AG08396 (cell line): Measurements from ENCODE around the gene CAMK2G.
"Not testable (repeated sequence)": the region's sequence is repeated elsewhere in the genome, so short reads cannot be mapped to it uniquely, and the experiment has no call there.

Experiments used
- DNase-seq: peaks from one replicate; pipeline ENCODE4 v3.0.0; 2012; ENCODE audit warnings: low spot score, mixed read lengths

CAMK2G gene

DNA sequence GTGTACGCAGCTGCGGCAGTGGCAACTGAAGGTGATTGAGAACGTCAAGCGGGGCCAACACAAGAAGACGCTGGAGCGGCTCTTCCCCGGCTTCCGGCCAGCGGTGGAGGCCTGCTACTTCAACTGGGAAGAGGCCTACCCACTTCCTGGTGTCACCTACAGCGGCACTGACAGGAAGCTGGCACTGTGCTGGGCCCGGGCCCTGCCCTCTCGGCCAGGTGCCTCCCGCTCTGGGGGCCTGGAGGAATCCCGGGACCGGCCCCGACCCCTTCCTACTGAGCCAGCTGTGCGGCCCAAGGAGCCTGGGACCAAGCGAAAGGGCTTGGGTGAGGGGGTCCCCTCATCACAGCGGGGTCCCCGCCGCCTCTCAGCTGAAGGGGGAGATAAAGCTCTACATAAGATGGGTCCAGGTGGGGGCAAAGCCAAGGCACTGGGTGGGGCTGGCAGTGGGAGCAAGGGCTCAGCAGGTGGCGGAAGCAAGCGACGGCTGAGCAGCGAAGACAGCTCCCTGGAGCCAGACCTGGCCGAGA lies 82.4 kb downstream of the CAMK2G start:
- no peak for DNase-seq

DNA sequence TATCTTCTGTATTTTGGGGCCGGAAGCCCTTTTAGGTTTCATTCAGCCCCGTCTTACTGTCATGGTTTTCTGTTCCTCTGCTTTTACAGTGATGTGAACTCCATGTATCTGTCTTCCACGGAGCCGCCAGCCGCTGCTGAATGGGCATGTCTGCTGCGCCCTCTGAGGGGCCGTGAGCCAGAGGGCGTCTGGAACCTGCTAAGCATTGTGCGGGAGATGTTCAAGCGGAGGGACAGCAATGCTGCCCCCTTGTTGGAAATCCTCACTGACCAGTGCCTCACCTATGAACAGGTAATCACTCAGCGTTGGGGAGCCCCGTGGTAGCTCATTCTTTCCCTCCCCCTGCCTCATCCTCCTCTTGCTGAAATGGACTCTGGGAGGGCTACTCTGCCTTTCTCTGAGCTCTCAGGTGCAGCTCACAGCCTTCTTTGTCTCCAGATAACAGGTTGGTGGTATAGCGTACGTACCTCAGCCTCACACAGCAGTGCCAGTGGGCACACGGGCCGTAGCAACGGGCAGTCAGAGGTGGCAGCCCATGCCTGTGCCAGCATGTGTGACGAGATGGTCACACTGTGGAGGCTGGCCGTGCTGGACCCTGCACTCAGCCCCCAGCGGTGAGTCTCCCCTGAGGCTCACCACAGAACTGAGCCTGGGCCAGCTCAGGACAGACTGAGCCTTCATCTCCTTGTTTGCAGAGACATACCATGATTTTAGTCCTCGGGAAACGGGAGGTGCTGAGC lies 83.3 kb downstream of the CAMK2G start:
- no peak for DNase-seq

DNA sequence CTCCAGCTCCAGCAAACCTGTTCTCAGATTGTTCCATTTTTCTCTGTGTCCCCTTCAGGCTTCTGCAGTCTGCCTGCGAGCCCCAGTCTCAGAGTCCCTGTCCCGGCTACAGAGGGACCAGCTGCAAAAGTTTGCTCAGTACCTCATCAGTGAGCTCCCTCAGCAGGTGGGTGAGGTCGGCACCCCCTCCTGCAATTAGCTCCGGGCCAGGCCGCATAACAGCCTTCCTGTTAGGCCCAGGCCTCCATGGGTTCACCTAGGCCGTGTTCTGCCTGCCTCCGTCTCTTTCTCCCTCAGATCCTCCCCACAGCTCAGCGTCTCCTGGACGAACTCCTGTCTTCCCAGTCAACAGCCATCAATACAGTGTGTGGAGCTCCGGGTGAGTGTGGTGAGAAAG lies 84.7 kb downstream of the CAMK2G start:
- DNase-seq = no peak

DNA sequence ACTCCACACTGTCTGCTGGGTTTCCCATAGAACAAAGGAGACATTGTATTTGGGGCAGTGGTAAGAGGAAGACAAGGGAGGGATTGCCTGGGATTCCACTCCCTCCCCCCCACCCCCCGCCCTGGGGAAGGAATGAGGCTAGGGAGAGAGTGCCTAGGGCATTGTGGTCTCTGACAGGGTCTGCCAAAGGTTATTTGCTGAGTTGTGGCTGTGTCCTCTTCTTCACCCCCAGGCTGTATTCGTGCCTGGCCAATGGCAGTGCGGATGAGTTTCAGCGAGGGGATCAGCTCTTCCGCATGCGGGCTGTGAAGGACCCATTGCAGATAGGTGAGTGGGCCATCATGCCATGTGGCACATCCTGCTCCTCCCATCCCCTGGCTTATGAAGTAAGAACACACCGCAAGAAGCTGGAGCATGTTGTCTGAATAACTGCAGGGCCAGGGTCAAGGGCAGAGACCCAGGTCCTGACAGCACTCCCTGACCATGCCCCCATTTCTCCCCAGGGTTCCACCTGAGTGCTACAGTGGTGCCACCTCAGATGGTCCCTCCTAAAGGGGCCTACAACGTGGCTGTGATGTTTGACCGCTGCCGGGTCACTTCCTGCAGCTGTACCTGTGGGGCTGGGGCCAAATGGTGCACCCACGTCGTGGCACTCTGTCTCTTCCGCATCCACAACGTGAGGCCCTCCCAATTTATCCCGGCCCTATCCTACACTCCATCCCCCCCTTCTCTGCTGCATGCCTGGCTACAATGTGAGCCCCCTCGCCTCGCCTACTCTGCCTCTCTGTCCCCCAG lies 85.3 kb downstream of the CAMK2G start:
- DNase-seq = no peak

DNA sequence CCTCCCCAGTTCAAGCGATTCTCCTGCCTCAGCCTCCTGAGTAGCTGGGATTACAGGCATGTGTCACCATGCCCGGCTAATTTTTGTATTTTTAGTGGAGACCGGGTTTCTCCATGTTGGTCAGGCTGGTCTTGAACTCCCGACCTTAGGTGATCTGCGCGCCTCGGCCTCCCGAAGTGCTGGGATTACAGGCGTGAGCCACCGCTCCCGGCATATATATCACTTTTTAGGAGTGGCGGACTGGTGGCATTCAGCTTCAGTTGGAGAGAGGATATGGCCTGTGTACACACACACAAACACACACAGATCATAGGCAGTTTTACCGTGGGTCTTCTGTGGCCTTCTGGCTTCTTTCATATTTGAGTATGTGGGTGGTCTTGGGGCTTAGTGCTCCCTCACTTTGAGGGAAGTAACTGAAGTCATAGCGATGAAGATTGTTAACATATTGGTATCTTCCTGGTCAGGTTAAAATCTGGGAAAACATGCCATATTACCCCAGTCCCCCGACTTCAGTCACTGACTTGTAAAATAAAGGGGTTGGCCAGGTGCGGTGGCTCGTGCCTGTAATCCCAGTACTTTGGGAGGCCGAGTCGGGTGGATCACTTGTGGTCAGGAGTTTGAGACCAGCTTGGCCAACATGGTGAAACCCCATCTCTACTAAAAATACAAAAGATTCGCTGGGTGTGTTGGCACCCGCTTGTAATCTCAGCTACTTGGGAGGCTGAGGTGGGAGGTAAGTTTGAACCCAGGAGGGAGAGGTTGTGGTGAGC lies 87.1 kb downstream of the CAMK2G start:
- DNase-seq = not testable (repeated sequence)

DNA sequence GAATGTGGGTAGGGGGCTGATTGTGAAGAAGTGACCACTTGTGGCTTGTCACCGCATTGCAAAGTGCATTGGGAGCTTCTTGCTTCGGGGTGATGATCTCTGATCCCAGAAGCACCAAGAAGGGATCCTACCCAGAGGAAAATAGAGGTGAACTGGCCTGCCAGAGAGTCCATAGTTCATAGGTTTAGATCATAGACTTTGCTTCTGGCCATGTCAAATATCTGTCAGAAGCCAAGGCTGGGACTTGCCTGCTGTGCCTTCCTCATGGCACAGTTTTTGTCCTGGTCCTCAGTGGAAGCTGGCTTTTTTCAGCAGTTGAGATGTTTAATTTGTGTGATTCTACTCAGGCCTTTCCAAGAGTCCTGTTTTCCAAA lies 87.9 kb downstream of the CAMK2G start:
- DNase-seq = no peak

DNA sequence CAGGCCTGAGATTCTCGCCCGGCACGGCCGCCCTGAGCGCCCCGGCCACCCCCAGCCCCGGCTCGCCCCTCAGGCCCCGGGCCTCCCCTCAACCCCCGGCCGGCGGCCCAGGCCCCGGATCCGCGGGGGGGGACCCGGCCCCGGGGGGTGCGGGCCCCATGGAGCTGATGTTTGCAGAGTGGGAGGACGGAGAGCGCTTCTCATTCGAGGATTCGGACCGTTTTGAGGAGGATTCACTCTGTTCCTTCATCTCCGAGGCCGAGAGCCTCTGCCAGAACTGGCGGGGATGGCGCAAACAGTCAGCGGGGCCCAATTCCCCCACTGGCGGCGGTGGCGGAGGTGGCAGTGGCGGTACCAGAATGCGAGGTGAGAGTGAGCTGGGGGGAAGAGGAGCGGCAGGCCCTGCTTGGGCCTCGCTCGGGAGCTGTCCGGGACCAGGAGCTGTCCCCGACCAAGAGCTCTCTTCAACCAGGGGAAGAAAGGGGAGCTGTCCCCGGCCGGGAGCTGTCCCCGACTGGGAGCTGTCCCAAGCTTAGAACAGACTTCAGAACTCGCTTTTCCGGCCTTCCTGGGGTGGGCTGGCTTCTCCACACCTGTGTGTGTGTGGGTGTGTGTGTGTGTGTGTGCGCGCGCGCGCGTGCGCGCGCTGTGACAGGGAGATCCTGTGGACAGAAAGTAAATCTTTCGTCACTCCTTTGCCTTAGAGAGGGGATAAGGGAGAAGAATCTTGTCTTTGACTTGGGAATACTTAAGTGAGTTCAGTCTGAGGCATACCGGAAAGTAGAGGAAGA lies 88.4 kb downstream of the CAMK2G start:
- DNase-seq = peak; percentile 72

DNA sequence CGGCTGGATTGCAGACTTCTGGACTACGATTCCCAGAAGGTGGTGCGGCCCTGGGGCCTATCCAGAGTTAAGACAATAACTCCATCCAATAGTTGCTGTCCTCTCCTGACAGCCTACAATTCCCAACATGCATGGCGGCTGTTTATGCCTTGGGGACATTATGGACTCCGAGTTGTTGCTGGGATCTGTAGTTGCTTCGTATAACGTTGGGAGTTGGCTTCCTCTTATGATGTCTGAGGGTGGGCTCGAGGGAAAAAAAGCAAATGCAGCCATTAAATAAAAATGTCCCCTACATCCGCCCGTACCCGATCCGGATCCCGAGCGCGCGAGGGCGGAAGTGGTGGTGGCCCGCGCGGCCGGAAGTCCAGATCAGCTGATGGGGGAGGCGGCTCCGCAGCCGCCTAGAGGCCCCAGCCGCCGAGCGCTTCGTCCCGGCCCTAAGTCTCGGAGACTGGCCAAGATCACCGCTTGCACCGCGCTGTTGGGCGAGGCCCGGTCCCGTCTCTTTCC lies 89.1 kb downstream of the CAMK2G start, which contains the start of gene ZSWIM8:
Gene ZSWIM8 (plus strand): TSS at position 396 of the 510 bp plus-strand sequence. CDS start 273 bp downstream, outside the sequence.
- DNase-seq = peak; percentile 94

DNA sequence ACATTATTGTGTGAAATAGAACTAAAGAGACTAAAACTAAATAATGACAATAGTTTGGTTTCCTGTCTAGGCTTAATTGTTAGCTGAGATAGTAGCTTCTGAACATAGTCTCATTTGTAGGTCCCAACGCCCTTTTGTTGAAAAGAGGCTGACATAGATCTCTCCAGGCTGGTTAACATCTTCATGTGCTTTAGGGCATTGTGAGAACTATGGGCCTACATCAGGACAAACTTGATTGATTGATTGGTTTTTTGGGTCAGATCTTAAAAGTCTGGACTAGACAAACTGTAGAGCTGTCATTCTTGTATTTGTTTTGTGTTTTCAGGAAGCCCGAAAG lies 91.6 kb downstream of the CAMK2G start:
- no peak for DNase-seq

DNA sequence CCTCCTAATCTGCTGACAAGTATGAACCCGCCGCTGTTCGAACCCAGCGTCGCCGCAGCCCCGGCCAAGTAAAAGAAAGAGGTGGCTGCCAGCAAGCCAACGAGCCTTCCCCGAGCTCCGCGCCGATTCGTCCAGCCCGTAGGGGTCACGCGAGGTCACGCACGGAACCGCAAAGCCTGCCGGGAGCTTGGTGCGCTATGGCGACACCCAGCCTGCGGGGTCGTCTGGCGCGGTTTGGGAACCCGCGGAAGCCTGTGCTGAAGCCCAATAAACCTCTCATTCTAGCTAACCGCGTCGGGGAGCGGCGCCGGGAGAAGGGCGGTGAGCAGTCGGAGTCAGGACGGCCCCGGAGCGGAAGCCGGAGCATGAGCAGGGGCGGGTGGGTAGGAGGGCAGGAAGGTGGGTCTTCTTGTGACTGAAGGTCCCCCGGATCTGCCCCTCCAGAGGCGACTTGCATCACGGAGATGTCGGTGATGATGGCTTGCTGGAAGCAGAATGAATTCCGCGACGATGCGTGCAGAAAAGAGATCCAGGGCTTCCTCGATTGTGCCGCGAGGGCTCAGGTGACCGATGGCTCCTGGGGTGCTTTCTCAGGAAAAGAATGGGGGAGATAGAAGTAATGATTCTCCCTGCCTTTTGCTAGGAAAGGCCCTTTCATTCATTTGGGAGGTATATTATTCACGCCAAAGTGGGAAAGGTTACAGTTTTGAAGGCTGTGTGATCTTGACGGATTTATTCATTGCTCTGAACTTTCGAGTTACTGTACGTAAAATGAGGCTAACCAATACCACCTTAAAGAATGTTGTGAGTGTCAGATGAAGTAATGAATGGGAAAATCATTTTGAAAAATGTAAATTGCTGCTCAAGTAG lies 92.2 kb downstream of the CAMK2G start, which contains the start of gene CHCHD1:
Gene CHCHD1 (plus strand): TSS at position 170 of the 870 bp plus-strand sequence. CDS start 28 bp downstream, at position 198.
- DNase-seq = peak; percentile 92

DNA sequence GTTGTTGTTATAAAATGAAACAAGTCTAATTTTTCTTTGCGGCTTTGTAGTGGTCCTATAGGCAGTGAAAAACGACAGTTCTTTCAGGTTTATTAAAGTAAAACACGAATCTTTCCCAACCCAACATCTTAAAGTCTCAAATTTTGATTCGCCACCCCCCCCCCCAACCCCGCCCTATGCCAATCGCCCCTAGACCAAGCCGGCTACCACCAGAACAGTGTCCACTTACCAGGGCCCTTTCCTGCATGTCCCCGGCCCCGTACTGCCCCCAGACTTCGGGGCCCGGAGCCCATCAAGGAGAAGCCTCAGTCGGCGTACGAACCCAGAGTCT lies 92.8 kb downstream of the CAMK2G start:
- DNase-seq = no peak

DNA sequence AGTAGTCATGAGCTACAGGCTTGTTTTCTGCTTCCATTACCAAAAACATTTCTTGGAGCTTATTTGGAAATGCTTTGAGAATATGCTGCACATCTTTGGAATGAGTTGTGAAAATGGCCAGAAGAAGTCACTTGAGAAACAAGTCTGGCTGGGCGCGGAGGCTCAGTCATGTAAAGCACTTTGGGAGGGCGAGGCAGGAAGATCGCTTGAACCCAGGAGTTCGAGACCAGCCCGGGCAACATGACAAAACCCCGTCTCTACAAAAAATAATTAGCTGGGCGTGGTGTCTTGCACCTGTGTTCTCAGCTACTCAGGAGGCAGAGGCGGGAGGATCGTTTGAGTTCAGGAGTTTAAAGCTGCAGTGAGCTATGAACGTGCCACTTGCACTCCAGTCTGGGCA lies 93.4 kb downstream of the CAMK2G start:
- DNase-seq = no peak

DNA sequence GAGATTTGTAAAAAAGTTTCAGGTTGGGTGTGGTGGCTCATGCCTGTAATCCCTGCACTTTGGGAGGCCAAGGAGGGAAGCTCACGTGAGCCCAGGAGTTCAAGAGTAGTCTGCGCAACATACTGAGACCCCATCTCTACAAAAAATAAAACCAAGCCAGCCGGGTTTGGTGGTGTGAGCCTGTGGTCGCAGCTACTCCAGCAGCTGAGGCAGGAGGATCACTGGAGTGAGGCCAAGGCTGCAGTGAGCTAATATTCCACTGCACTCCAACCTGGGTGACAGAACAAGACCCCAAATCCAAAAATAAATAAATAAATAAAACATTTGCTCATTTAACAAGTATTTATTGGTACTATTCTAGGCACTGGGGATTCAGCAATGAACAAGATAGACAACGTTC lies 94.1 kb downstream of the CAMK2G start:
- no peak for DNase-seq

DNA sequence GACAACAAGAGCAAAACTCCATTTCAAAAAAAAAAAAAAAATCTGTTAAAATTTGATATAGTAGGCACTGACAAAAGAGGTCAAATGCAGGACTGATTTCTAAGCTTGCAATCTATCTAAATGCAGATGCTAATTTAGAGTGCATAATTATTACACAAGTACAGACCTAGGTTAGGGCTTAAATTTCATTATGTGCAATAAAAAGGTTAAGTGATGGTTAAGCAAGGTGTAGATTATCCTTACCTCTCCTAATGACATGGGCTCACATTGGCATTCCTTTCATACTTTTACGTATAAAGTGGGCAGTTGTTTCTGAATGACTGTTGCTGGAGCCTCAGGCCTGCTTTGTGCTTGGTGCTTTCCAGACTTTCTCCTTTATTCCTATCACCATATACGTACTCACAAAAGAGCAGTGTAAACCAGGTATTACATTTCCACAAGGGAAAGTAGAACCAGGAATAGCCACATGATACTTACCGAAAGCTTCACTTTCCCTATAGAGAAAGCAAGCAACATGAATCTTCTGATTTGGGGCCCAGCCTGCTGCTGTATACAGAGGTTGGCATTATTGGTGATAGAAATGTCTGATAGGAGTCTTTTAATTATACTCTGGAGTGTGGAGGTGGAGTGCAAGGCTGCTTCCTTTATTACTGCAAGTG lies 94.7 kb downstream of the CAMK2G start:
- no peak for DNase-seq

DNA sequence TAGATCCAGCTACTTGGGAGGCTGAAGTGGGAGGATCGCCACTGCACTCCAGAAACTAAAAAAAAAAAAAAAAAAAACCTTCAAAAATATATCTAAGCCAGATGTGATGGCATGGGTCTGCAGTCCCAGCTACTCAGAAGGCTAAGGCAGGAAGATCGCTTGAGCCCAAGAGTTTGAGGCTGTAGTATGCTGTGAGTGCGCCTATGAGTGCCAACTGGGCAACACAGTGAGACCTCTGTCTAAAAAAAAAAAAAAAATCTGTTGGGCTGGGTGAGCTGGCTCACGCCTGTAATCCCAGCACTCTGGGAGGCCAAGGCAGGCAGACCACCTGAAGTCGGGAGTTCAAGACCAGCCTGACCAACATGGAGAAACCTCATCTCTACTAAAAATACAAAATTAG lies 95.3 kb downstream of the CAMK2G start:
- DNase-seq = no peak

DNA sequence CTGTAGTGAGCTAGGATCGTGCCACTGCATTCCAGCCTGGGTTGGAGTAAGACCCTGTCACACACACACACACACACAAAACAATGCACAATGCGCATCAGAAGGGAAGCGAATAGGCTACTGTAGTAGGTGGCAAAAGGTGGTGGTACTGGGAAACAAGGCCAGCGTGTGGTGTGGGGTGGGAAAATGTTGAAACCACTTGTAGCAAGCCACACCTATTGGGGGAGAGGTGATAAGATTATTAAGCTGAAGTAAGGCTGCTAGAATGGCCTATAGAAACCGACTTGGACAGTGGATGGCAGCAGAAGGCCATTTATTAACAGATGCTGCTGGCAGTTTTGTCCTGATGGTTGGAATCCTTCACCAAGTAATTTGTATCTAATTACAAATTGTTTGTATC lies 99.7 kb downstream of the CAMK2G start:
- DNase-seq = no peak

DNA sequence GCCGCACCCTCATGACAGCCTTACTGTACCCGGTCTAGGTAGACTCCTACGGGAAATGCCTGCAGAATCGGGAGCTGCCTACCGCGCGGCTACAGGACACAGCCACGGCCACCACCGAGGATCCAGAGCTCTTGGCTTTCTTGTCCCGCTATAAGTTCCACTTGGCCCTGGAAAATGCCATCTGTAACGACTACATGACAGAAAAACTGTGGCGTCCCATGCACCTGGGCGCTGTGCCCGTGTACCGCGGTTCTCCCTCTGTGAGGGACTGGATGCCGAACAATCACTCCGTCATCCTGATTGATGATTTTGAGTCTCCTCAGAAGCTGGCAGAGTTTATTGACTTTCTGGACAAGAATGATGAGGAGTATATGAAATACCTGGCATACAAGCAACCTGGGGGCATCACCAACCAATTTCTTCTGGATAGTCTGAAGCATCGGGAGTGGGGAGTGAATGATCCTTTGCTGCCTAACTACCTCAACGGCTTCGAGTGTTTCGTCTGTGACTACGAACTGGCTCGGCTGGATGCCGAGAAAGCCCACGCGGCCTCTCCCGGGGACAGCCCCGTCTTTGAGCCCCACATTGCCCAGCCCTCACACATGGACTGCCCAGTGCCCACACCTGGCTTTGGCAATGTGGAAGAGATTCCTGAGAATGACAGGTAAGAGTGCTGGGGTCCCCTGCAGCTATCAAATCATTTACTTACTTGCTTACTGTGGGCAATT lies 101.0 kb downstream of the CAMK2G start:
- no peak for DNase-seq

DNA sequence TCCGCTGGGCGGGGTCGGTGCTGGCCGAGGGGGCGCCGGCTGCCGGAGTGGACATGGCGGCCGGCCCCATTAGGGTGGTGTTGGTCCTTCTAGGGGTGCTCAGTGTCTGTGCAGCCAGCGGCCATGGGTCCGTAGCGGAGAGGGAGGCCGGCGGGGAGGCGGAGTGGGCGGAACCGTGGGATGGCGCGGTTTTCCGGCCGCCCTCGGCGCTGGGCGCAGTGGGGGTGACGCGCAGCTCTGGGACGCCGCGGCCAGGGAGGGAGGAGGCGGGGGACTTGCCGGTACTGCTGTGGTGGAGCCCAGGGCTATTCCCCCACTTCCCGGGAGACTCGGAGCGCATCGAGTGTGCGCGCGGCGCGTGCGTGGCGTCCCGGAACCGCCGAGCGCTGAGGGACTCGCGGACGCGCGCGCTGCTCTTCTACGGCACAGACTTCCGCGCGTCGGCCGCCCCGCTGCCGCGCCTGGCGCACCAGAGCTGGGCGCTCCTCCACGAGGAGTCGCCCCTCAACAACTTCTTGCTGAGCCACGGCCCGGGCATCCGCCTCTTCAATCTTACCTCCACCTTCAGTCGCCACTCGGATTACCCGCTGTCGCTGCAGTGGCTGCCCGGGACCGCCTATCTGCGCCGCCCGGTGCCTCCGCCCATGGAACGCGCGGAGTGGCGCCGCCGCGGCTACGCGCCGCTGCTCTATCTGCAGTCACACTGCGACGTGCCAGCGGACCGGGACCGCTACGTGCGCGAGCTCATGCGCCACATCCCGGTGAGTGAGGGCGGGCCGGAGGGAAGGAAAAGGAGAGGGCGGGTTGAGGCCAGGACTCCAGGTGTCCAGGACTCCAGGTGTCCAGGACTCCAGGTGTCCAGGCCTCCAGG lies 101.8 kb downstream of the CAMK2G start:
- peak; percentile 90 for DNase-seq
